HEK293 (cell line): ENCODE data around the gene CD28.

Experiments used
- CTCF ChIA-PET: fragments of 350-600 bp; formaldehyde crosslinking; extraction: SDS; loops from one replicate; lab custom pipeline; 2021; ENCODE audit warnings: antibody characterized with exemption; lab: Yijun Ruan, JAX
- POLR2A ChIA-PET: fragments of 300-600 bp; formaldehyde crosslinking; extraction: SDS; loops from one replicate; lab custom pipeline; 2020; ENCODE audit warnings: antibody characterized with exemption, inconsistent platforms; lab: Yijun Ruan, JAX
- H3K27ac ChIP-seq: fragments of 200-500 bp; sonication (Bioruptor generic); 2 replicates; pipeline ENCODE4 v1.5.1; 2014; ENCODE audit warnings: low read depth, low read length, control low read depth, inconsistent platforms; ENCODE audit errors: extremely low read depth
- H3K36me3 ChIP-seq, 2 experiments: fragments of 200-500 bp in 1 of 2; sonication (Bioruptor generic) in 1 of 2; 1 replicate in 1 of 2; 2 replicates in 1 of 2; pipeline ENCODE4 v1.5.1; 2014 to 2017; ENCODE audit warnings: inconsistent platforms in 2 of 2, low read length in 2 of 2; ENCODE audit not compliant: control insufficient read depth in 2 of 2, insufficient read depth in 1 of 2
- H3K4me1 ChIP-seq: fragments of 200-500 bp; sonication (Bioruptor generic); 2 replicates; pipeline ENCODE4 v1.5.1; 2014; ENCODE audit warnings: mild to moderate bottlenecking, low read length, inconsistent platforms; ENCODE audit not compliant: control insufficient read depth, insufficient read depth
- H3K4me3 ChIP-seq: 2 replicates; pipeline ENCODE4 v1.5.1; 2011; ENCODE audit warnings: low read depth, mild to moderate bottlenecking, control low read depth, low read length, moderate library complexity
- H3K9me3 ChIP-seq: fragments of 200-500 bp; sonication (Bioruptor generic); 2 replicates; pipeline ENCODE4 v1.5.1; 2014; ENCODE audit warnings: low read depth, low read length, inconsistent platforms; ENCODE audit not compliant: control insufficient read depth, insufficient read depth
- FEZF1 ChIP-seq: fragments of 450-650 bp; formaldehyde crosslinking; IDR thresholded peaks from 2 replicates; pipeline ENCODE4 v1.5.1; 2016; ENCODE audit warnings: missing biosample characterization, missing genetic modification characterization
- GLIS2 ChIP-seq: fragments of 450-650 bp; formaldehyde crosslinking; IDR thresholded peaks from 2 replicates; pipeline ENCODE4 v1.5.1; 2016; ENCODE audit warnings: missing biosample characterization, missing genetic modification characterization
- KLF16 ChIP-seq: fragments of 450-650 bp; formaldehyde crosslinking; IDR thresholded peaks from 2 replicates; pipeline ENCODE4 v1.5.1; 2017; ENCODE audit warnings: missing biosample characterization, missing genetic modification characterization
- SALL2 ChIP-seq: fragments of 450-650 bp; formaldehyde crosslinking; IDR thresholded peaks from 2 replicates; pipeline ENCODE4 v1.5.0; 2017; ENCODE audit warnings: missing biosample characterization, mild to moderate bottlenecking, missing genetic modification characterization, borderline replicate concordance
- ZNF133 ChIP-seq: fragments of 450-650 bp; formaldehyde crosslinking; IDR thresholded peaks from 2 replicates; pipeline ENCODE4 v1.5.1; 2016; ENCODE audit warnings: missing biosample characterization, missing genetic modification characterization
- ZNF221 ChIP-seq: fragments of 450-650 bp; formaldehyde crosslinking; IDR thresholded peaks from 2 replicates; pipeline ENCODE4 v1.5.1; 2017; ENCODE audit warnings: missing biosample characterization, missing genetic modification characterization, borderline replicate concordance
- ZNF426 ChIP-seq: fragments of 450-650 bp; formaldehyde crosslinking; IDR thresholded peaks from 2 replicates; pipeline ENCODE4 v1.5.1; 2017; ENCODE audit warnings: missing biosample characterization, missing genetic modification characterization, mild to moderate bottlenecking, inconsistent platforms, moderate library complexity
- ZNF544 ChIP-seq: fragments of 450-650 bp; formaldehyde crosslinking; IDR thresholded peaks from 2 replicates; pipeline ENCODE4 v1.5.0; 2017; ENCODE audit warnings: missing biosample characterization, missing genetic modification characterization
- ZNF571 ChIP-seq: fragments of 450-650 bp; formaldehyde crosslinking; IDR thresholded peaks from 2 replicates; pipeline ENCODE4 v1.5.0; 2017; ENCODE audit warnings: missing biosample characterization, missing genetic modification characterization
- ZNF596 ChIP-seq: fragments of 450-650 bp; IDR thresholded peaks from 2 replicates; pipeline ENCODE4 v1.5.0; 2018; ENCODE audit warnings: missing biosample characterization, mild to moderate bottlenecking, missing genetic modification characterization, moderate library complexity
- ZNF621 ChIP-seq: fragments of 450-650 bp; formaldehyde crosslinking; IDR thresholded peaks from 2 replicates; pipeline ENCODE4 v1.5.1; 2017; ENCODE audit warnings: missing biosample characterization, missing genetic modification characterization
- ZNF623 ChIP-seq: fragments of 450-650 bp; formaldehyde crosslinking; IDR thresholded peaks from 2 replicates; pipeline ENCODE4 v1.5.1; 2016; ENCODE audit warnings: missing biosample characterization, missing genetic modification characterization
- ZNF677 ChIP-seq: fragments of 450-650 bp; IDR thresholded peaks from 2 replicates; pipeline ENCODE4 v1.5.0; 2018; ENCODE audit warnings: missing biosample characterization, mild to moderate bottlenecking, missing genetic modification characterization, moderate library complexity
- ZNF76 ChIP-seq: fragments of 450-650 bp; formaldehyde crosslinking; IDR thresholded peaks from 2 replicates; pipeline ENCODE4; 2016; ENCODE audit warnings: low read depth, missing biosample characterization, missing genetic modification characterization, borderline replicate concordance
- ZNF777 ChIP-seq: fragments of 450-650 bp; formaldehyde crosslinking; IDR thresholded peaks from 2 replicates; pipeline ENCODE4 v1.5.1; 2017; ENCODE audit warnings: missing biosample characterization, missing genetic modification characterization, borderline replicate concordance
- ZNF791 ChIP-seq: fragments of 450-650 bp; formaldehyde crosslinking; IDR thresholded peaks from 2 replicates; pipeline ENCODE4 v1.5.1; 2016; ENCODE audit warnings: missing biosample characterization, missing genetic modification characterization
- ZNF843 ChIP-seq: fragments of 450-650 bp; formaldehyde crosslinking; IDR thresholded peaks from 2 replicates; pipeline ENCODE4 v1.5.1; 2016; ENCODE audit warnings: missing biosample characterization, missing genetic modification characterization
- TF ChIP-seq, protein P1 (sequence below): fragments of 450-650 bp; formaldehyde crosslinking; IDR thresholded peaks from 2 replicates; pipeline ENCODE4 v1.5.1; 2017; ENCODE audit warnings: missing biosample characterization, missing genetic modification characterization
- TF ChIP-seq, protein P2 (sequence below): fragments of 450-650 bp; formaldehyde crosslinking; IDR thresholded peaks from 2 replicates; pipeline ENCODE4 v1.5.1; 2016; ENCODE audit warnings: missing biosample characterization, missing genetic modification characterization, borderline replicate concordance
- TF ChIP-seq, protein P3 (sequence below): fragments of 450-650 bp; formaldehyde crosslinking; IDR thresholded peaks from 2 replicates; pipeline ENCODE4 v1.5.1; 2016; ENCODE audit warnings: missing biosample characterization, missing genetic modification characterization

CD28 gene

DNA sequence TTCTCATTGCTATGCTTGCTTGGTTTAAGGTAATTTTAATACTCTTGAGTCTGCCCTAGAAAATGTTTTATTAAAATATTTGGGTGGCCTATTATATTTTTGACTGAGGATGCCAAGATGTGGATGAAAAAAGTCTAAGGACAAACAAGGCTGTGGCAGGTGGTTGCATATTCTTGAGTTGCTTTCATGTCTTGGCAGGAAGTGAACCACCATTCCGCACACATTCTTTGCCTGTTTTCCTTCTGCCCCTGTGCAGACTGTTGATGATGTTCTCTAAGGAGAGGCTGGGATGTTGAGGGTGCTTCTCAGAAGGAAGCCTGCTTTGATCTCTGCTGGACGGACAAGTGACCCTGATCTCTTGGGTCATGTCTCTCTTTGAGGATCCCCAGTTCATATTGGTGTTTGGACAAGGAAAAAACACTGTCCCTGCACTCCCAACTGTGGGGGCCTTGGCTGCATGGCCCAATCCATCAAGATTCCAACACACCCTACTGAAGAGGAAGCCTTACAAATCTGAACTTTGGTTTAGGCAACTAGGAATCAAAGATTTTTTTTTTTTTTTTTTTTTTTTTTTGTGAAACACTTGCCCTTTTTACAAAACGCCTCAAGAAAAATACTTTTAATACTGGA is 45.0 kb upstream of the CD28 start:
- H3K4me3 ChIP-seq: no peak overlapping the region
- H3K4me1 ChIP-seq: 0 out of 2 replicates have a peak, but pooled peaks cover 3% of the 10 kb centered on the region
- no peak overlapping the region for H3K27ac ChIP-seq
- ChIA-PET POLR2A (no interaction called here), CTCF (no interaction called here)
- TF ChIP-seq ZNF76 (tag by site-specific recombination) (no peak), GLIS2 (no peak), ZNF791 (no peak), ZNF843 (tag by site-specific recombination) (no peak), ZNF133 (no peak), ZNF221 (no peak), FEZF1 (tag by site-specific recombination) (no peak), KLF16 (tag by site-specific recombination) (no peak), ZNF623 (tag by site-specific recombination) (no peak), ZNF677 (tag by site-specific recombination) (no peak), ZNF571 (tag by site-specific recombination) (no peak), ZNF426 (tag by site-specific recombination) (no peak), SALL2 (no peak), ZNF777 (tag by site-specific recombination) (no peak), ZNF621 (tag by site-specific recombination) (no peak), ZNF544 (tag by site-specific recombination) (no peak), ZNF596 (tag by site-specific recombination) (no peak)
- TF ChIP-seq, protein P1, sequence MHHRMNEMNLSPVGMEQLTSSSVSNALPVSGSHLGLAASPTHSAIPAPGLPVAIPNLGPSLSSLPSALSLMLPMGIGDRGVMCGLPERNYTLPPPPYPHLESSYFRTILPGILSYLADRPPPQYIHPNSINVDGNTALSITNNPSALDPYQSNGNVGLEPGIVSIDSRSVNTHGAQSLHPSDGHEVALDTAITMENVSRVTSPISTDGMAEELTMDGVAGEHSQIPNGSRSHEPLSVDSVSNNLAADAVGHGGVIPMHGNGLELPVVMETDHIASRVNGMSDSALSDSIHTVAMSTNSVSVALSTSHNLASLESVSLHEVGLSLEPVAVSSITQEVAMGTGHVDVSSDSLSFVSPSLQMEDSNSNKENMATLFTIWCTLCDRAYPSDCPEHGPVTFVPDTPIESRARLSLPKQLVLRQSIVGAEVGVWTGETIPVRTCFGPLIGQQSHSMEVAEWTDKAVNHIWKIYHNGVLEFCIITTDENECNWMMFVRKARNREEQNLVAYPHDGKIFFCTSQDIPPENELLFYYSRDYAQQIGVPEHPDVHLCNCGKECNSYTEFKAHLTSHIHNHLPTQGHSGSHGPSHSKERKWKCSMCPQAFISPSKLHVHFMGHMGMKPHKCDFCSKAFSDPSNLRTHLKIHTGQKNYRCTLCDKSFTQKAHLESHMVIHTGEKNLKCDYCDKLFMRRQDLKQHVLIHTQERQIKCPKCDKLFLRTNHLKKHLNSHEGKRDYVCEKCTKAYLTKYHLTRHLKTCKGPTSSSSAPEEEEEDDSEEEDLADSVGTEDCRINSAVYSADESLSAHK: no peak
- TF ChIP-seq, protein P2, sequence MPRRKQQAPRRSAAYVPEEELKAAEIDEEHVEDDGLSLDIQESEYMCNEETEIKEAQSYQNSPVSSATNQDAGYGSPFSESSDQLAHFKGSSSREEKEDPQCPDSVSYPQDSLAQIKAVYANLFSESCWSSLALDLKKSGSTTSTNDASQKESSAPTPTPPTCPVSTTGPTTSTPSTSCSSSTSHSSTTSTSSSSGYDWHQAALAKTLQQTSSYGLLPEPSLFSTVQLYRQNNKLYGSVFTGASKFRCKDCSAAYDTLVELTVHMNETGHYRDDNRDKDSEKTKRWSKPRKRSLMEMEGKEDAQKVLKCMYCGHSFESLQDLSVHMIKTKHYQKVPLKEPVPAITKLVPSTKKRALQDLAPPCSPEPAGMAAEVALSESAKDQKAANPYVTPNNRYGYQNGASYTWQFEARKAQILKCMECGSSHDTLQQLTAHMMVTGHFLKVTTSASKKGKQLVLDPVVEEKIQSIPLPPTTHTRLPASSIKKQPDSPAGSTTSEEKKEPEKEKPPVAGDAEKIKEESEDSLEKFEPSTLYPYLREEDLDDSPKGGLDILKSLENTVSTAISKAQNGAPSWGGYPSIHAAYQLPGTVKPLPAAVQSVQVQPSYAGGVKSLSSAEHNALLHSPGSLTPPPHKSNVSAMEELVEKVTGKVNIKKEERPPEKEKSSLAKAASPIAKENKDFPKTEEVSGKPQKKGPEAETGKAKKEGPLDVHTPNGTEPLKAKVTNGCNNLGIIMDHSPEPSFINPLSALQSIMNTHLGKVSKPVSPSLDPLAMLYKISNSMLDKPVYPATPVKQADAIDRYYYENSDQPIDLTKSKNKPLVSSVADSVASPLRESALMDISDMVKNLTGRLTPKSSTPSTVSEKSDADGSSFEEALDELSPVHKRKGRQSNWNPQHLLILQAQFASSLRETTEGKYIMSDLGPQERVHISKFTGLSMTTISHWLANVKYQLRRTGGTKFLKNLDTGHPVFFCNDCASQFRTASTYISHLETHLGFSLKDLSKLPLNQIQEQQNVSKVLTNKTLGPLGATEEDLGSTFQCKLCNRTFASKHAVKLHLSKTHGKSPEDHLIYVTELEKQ: no peak
- TF ChIP-seq, protein P3, sequence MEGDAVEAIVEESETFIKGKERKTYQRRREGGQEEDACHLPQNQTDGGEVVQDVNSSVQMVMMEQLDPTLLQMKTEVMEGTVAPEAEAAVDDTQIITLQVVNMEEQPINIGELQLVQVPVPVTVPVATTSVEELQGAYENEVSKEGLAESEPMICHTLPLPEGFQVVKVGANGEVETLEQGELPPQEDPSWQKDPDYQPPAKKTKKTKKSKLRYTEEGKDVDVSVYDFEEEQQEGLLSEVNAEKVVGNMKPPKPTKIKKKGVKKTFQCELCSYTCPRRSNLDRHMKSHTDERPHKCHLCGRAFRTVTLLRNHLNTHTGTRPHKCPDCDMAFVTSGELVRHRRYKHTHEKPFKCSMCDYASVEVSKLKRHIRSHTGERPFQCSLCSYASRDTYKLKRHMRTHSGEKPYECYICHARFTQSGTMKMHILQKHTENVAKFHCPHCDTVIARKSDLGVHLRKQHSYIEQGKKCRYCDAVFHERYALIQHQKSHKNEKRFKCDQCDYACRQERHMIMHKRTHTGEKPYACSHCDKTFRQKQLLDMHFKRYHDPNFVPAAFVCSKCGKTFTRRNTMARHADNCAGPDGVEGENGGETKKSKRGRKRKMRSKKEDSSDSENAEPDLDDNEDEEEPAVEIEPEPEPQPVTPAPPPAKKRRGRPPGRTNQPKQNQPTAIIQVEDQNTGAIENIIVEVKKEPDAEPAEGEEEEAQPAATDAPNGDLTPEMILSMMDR (tag by site-specific recombination): no peak
- no peaks in the 10 kb centered on the region for H3K36me3 ChIP-seq
- no peaks in the 10 kb centered on the region for H3K9me3 ChIP-seq
